HFF-Myc (cell line): ENCODE results near the gene NXF1.
"Not testable (repeated sequence)": the region's sequence is repeated elsewhere in the genome, so short reads cannot be mapped to it uniquely, and the experiment has no call there.

ENCODE experiments used
- DNase-seq: peaks from one replicate; pipeline ENCODE4 v3.0.0-alpha.2; 2011; ENCODE audit warnings: low read depth; ENCODE audit errors: extremely low read depth
- H3K4me3 ChIP-seq: replicated peaks from 2 replicates; pipeline ENCODE4 v1.5.1; 2011; ENCODE audit warnings: low read depth, mild to moderate bottlenecking, control low read depth, low read length
- TF ChIP-seq, protein P1 (sequence below): IDR thresholded peaks from 2 replicates; pipeline ENCODE4 v1.5.1; 2012; ENCODE audit warnings: mild to moderate bottlenecking, low read depth, low read length, control low read depth; ENCODE audit errors: missing control alignments

NXF1 gene

GRCh38 chr11:62752994-62753735 is 52.1 kb downstream of the NXF1 start:
- peak overlapping the region; percentile 62 for H3K4me3 ChIP-seq
- TF ChIP-seq, protein P1, sequence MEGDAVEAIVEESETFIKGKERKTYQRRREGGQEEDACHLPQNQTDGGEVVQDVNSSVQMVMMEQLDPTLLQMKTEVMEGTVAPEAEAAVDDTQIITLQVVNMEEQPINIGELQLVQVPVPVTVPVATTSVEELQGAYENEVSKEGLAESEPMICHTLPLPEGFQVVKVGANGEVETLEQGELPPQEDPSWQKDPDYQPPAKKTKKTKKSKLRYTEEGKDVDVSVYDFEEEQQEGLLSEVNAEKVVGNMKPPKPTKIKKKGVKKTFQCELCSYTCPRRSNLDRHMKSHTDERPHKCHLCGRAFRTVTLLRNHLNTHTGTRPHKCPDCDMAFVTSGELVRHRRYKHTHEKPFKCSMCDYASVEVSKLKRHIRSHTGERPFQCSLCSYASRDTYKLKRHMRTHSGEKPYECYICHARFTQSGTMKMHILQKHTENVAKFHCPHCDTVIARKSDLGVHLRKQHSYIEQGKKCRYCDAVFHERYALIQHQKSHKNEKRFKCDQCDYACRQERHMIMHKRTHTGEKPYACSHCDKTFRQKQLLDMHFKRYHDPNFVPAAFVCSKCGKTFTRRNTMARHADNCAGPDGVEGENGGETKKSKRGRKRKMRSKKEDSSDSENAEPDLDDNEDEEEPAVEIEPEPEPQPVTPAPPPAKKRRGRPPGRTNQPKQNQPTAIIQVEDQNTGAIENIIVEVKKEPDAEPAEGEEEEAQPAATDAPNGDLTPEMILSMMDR, result no peak
- DNase-seq, result no peak

DNA sequence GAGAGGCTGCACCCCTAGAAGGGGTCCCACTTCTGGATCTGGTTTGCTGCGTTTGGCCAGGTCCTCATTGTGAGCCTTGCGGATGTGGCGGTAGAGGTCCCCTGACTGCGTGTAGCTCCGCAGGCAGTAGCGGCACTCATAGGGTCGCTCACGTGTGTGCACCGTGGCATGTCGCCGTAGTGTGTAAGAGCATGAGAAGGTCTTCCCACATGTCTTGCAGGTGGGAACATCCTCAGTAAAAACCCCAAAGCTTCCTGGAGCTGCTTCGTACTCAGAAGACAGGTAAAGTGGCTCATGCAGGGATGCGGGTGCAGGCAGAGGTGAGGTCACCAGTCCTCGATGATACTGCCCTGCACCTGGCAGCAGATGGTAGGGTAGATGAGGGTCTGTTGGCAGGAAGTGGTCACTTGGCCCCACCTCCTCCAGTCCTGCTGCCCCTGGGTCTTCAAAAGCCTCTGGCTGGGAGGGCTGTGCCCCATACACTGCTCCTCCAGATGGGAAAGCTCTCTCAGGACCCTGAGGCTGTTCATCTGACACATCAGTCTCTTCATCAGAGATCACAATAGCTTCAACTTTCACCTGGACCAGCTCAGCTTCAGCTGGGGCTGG is 53.0 kb downstream of the NXF1 start:
- no peak for DNase-seq
- TF ChIP-seq, protein P1, result no peak

DNA sequence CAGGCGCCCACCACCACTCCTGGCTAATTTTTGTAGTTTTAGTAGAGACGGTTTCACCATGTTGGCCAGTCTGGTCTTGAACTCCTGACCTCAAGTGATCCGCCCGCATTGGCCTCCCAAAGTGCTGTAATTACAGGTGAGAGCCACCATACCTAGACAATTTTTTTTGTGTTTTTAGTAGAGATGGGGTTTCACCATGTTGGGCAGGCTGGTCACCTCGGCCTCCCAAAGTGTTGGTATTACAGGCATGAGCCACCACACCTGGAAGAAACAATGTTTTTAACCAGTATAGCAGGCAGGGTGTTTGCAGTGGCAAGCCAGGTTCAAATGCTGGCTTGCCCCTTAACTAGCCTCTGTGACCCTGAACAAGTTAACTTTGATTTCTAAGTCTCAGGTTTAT is 55.3 kb downstream of the NXF1 start:
- DNase-seq, result not testable (repeated sequence)

More for the DNA sequence above, 53.0 kb downstream of the NXF1 start:
- H3K4me3 ChIP-seq, result no peak overlapping the region

DNA sequence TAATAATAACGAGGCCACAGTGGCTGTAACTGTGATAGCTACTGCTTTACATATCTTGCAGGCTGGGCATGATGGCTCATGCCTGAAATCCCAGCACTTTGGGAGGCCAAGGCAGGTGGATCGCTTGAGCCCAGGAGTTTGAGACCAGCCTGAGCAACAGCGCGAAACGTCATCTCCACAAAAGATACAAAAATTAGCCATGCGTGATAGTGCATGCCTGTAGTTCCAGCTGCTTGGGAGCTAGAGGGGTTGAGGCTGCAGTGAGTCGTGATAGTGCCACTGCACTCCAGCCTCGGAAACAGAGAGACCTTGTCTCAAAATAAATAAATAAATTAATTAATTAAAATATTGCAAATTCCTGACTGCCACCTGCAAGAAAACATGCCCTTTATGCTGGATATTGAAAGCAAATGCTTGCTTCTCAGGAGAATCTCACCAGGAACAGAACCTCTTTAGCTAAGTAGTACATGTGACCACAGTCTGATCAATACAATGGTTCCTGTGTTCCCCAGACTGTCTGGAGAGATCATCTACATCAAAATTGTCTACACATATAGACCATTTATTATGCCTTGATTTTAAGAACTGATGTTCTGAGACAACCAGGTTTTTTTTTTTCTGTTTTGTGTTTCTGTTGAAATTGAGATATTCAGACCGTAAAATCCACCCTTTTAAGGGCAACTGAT is 57.6 kb downstream of the NXF1 start:
- no peak for DNase-seq
- TF ChIP-seq, protein P1, result no peak

More for the DNA sequence above, 55.3 kb downstream of the NXF1 start:
- H3K4me3 ChIP-seq, result not testable (repeated sequence)

More for the DNA sequence above, 57.6 kb downstream of the NXF1 start:
- no peak overlapping the region for H3K4me3 ChIP-seq
